Measurements from ENCODE around the gene RBM18. TPM values are rescaled to one million over a fixed set of nuclear protein-coding genes. Genes with fewer than 3 reads are reported as not detected.

RBM18 gene
- total RNA-seq, 2 donors from 2014 or later: 4.6 to 5.4 TPM

DNA sequence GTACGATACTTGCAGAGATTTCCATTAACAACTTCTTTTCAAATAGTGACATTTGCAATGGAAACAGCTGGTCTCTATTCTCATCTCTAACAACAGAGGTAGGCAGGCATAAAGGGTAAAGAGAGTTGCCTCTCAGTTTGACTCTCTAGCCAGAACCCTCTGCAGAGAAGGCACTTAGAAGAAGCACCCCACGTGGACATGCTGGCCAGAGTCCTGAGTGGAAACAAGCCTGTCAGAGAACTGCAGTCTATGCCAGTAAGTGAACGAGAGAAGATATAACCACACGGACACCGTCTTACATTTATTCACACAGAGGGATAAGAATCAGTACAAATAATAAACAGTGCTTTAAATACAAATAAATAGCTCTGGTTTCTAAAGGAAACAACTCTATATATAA lies 24.9 kb downstream of the RBM18 start:
- TF ChIP-seq, protein P1, sequence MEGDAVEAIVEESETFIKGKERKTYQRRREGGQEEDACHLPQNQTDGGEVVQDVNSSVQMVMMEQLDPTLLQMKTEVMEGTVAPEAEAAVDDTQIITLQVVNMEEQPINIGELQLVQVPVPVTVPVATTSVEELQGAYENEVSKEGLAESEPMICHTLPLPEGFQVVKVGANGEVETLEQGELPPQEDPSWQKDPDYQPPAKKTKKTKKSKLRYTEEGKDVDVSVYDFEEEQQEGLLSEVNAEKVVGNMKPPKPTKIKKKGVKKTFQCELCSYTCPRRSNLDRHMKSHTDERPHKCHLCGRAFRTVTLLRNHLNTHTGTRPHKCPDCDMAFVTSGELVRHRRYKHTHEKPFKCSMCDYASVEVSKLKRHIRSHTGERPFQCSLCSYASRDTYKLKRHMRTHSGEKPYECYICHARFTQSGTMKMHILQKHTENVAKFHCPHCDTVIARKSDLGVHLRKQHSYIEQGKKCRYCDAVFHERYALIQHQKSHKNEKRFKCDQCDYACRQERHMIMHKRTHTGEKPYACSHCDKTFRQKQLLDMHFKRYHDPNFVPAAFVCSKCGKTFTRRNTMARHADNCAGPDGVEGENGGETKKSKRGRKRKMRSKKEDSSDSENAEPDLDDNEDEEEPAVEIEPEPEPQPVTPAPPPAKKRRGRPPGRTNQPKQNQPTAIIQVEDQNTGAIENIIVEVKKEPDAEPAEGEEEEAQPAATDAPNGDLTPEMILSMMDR (IDR thresholded peaks at IDR 0.05): no peak
- TF ChIP-seq POLR2A (IDR thresholded peaks at IDR 0.05): no peak
- Histone ChIP-seq H3K4me1 (no peaks in the 10 kb centered on the region), H3K36me3 (replicated peaks in 1 of 2; ENCODE audit: insufficient read depth in 1 of 2, low read depth in 2 of 2) (peaks cover 18% of the 10 kb centered on the region in 2 donors), H3K9me3 (no peaks in the 10 kb centered on the region), H3K27me3 (no peaks in the 10 kb centered on the region), H3K27ac (no peak overlapping the region), H3K4me3 (no peak overlapping the region)
- intact Hi-C loops (cut with DNase I): loop anchor here (10.0 kb wide), 1 partner anchor 65 kb away; no protein-coding TSS in a partner anchor
- 85 to 87% methylated on average over 5 of the region's 5 CpGs for WGBS, 2 donors
- ATAC-seq: no peak
- no peak for DNase-seq

DNA sequence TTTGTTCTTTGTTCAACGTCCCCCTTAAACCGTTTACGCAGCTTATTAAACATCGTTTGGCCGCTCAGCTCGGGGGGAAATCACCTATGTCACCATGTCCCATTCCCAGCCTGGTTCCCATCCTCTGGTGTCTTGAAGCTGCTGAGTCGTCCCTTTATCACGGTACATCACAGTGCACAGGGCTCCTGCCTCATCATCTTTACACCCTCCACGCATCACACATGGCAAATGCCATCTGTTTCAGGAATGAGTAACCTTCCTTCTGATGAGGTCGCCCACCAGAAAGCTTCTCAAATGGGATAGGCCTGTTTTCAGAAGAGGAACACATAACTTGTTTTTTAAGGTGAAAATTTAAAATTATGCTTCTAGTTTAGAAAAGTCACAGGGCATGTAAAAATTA lies 28.0 kb downstream of the RBM18 start:
- Histone ChIP-seq H3K36me3 (replicated peaks in 1 of 2; ENCODE audit: insufficient read depth in 1 of 2, low read depth in 2 of 2) (peaks cover 9 to 12% of the 10 kb centered on the region in 2 donors), H3K9me3 (no peaks in the 10 kb centered on the region), H3K27ac (no peak overlapping the region), H3K4me1 (no peaks in the 10 kb centered on the region), H3K4me3 (no peak overlapping the region), H3K27me3 (no peaks in the 10 kb centered on the region)
- intact Hi-C loops (cut with DNase I): loop anchor here (10.0 kb wide), 1 partner anchor 62 kb away; no protein-coding TSS in a partner anchor
- WGBS, 2 donors: 58 to 67% methylated on average over 10 of the region's 10 CpGs
- no peak for DNase-seq
- no peak for ATAC-seq
- TF ChIP-seq POLR2A (IDR thresholded peaks at IDR 0.05): no peak
- TF ChIP-seq, protein P1 (IDR thresholded peaks at IDR 0.05): no peak

DNA sequence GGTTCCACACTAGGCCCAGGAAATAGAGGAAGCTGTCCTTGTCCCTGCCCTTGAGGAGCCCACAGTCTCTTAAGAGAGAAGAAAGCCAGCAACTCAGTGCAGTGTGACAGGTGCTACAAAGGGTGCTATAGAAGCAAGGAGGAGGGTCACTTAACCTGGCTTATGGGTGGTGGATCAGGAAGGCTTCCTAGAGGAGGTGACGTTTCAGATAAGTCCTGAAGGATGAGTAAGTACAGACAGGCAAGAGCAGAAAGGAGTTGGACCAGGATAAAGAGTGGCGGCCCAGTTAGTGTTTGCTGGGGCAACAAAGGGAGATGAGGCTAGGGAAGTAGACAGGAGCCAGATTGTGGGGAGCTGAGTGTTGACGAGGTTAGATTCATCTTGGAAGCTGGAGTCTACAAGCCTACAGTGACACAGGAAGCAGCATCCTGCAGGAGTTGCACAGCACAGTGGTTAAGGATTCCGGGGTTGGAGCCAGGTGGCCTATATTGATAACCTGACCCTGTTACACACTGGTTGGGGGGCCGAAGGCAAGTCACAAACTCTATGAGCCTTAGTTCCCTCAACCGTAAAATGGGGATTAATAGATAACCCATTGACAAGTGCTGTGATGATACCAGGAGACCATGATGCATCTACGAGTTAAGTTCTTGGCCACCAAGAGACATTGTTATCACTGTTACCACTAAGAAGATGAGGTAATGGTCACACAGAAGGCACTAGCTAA lies 30.5 kb downstream of the RBM18 start:
- no peak overlapping the region for H3K4me3 ChIP-seq
- ATAC-seq: no peak
- intact Hi-C loops (cut with DNase I): loop anchor here (10.0 kb wide), 1 partner anchor 59 kb away; no protein-coding TSS in a partner anchor
- no peaks in the 10 kb centered on the region for H3K9me3 ChIP-seq
- 72 to 75% methylated on average over 7 of the region's 7 CpGs for WGBS, 2 donors
- no peaks in the 10 kb centered on the region for H3K36me3 ChIP-seq (replicated peaks in 1 of 2; ENCODE audit: insufficient read depth in 1 of 2, low read depth in 2 of 2)
- TF ChIP-seq POLR2A (IDR thresholded peaks at IDR 0.05): no peak
- TF ChIP-seq, protein P1 (IDR thresholded peaks at IDR 0.05): no peak
- H3K27ac ChIP-seq: no peak overlapping the region
- DNase-seq: no peak
- peaks cover 0 to 4% of the 10 kb centered on the region in 2 donors for H3K27me3 ChIP-seq
- peaks cover 2% of the 10 kb centered on the region for H3K4me1 ChIP-seq

DNA sequence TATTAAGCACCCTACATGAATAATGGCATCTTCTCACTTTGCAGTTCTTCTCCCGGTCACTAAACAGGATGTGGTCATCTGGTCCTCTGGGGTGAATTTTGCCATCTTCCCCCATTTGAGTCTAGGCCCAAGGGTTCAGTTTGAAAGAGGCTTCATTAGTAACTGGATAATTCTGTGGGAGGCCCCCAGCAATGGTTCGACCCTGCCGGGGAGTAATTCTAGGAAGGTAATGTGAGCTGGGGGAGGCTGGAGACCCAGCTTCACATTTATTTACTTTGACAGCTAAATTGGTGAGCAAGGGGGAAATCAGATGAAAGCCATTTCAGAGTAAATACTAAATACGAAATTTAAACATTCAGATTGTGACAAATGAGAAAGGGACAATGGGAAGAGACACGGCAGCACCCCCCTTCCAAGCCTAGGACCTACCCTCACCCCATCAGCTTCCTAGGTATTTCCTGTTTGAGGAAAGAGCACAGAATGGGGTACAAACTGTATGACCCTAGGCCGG lies 31.8 kb downstream of the RBM18 start:
- Histone ChIP-seq H3K27ac (no peak overlapping the region), H3K9me3 (no peaks in the 10 kb centered on the region), H3K4me3 (no peak overlapping the region), H3K4me1 (peaks cover 13% of the 10 kb centered on the region), H3K27me3 (peaks cover 0 to 14% of the 10 kb centered on the region in 2 donors), H3K36me3 (replicated peaks in 1 of 2; ENCODE audit: insufficient read depth in 1 of 2, low read depth in 2 of 2) (no peaks in the 10 kb centered on the region)
- 58 to 62% methylated on average over 6 of the region's 6 CpGs for WGBS, 2 donors
- no peak for ATAC-seq
- intact Hi-C loops (cut with DNase I): loop anchor here (10.0 kb wide), 1 partner anchor 58 kb away; no protein-coding TSS in a partner anchor
- no peak for DNase-seq
- TF ChIP-seq, protein P1 (IDR thresholded peaks at IDR 0.05): no peak
- no peak for TF ChIP-seq POLR2A (IDR thresholded peaks at IDR 0.05)
